HTERT RPE-1 (cell line): Measurements from ENCODE around the gene MYO1H.
"Not testable (repeated sequence)": the region's sequence is repeated elsewhere in the genome, so short reads cannot be mapped to it uniquely, and the experiment has no call there.

Experiments used
- in situ Hi-C: fragments of 300-500 bp; cut with MboI; formaldehyde crosslinking; loops from 4 replicates; pipeline ENCODE4 v1.14.3; 2020; ENCODE audit warnings: low sequenced_read_pairs

The MYO1H gene

DNA sequence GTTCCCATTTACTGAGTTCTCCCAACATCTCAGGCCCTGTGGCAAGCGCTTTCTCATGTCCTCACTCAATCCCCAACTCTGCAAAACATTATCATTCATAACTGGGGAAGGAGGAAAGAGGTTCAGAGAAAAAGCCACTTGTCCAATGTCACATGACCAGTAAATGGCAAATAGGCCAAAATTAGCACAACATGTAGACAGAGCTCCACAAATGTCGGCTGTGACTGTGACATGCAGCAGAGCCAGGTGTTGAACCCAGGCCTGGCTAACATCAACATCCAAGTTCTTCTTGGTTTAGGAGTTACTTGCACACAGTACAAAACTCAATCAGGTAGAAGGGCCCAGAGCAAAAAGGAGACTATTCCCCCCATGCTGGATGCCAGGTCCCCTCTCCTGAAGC, 118.6 kb downstream of the MYO1H start:
- in situ Hi-C loops = no loop called here

DNA sequence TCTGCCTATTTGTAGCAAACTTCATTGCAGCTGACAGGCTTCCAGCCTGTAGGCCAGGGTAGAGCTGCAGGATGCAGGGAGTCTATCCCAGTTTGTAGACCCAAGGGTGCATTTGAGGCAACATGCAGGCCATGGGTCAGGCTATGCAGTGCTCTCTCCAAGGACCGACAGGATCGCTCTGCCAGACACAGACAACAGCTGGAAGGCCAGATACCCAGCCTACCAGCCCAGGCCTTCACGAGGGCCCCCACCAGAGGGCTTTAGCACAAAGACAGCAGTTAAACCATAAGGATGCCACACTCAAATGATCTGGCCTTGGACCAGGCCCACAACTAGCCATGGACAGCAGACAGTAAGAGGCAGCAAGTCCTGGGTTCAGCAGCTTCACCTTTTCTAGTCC, 119.1 kb downstream of the MYO1H start:
- in situ Hi-C loops = no loop called here

- in situ Hi-C loops = no loop called here
These were observed 120.4 kb downstream of the MYO1H start for GRCh38 chr12:109467978-109468676.

- in situ Hi-C loops = no loop called here
These were observed 121.8 kb downstream of the MYO1H start for GRCh38 chr12:109469517-109469916.

DNA sequence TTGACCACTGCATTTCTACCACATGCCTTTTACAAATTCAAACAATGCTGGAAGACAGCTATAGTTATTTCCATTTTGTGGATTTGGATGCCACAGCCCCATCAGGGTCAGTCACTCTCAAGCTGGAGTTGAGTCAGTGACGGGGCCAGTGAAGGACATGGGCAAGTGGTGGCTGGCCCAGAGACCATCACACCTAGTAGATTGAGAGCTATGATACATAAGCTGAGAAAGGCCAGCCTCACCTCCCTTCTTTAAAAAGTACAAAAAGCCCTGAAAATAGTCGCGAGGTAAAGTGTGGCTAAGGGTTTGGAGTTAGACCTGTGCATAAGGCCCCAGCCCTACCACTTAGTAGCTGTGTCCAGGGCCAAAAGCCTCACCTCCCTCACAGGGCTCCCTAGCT, 125.3 kb downstream of the MYO1H start:
- in situ Hi-C loops = no loop called here

DNA sequence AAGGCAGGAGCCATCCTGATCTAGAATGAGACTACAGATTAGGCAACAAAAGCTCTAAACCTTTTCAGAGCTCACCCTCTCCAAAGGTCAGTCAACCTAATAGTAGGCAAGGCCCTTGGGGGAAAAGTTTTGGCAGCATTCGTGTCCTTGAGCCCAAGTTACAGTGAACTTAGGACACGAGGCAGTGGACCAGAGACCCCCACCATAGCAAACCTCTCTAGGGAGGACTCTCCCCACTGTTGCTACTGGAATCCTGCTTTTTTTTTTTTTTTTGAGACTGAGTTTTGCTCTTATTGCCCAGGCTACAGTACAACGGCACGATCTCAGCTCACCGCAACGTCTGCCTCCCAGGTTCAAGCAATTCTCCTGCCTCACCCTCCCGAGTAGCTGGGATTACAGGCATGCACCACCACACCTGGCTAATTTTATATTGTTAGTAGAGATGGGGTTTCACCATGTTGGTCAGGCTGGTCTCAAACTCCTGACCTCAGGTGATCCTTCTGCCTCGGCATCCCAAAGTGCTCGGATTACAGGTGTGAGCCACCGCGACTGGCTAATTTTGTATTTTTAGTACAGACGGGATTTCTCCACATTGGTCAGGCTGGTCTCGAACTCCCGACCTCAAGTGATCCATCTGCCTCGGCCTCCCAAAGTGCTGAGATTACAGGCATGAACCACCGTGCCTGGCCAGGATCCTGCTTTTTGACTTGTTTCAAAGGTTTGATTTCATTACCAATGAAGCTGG, 126.0 kb downstream of the MYO1H start:
- in situ Hi-C loops = not testable (repeated sequence)

- in situ Hi-C loops = no loop called here
These were observed 127.4 kb downstream of the MYO1H start for GRCh38 chr12:109475121-109475520.

- in situ Hi-C loops = no loop called here
These were observed 128.5 kb downstream of the MYO1H start for GRCh38 chr12:109475993-109476806.

GRCh38 chr12:109476807-109477184, 129.1 kb downstream of the MYO1H start:
- in situ Hi-C loops = no loop called here

DNA sequence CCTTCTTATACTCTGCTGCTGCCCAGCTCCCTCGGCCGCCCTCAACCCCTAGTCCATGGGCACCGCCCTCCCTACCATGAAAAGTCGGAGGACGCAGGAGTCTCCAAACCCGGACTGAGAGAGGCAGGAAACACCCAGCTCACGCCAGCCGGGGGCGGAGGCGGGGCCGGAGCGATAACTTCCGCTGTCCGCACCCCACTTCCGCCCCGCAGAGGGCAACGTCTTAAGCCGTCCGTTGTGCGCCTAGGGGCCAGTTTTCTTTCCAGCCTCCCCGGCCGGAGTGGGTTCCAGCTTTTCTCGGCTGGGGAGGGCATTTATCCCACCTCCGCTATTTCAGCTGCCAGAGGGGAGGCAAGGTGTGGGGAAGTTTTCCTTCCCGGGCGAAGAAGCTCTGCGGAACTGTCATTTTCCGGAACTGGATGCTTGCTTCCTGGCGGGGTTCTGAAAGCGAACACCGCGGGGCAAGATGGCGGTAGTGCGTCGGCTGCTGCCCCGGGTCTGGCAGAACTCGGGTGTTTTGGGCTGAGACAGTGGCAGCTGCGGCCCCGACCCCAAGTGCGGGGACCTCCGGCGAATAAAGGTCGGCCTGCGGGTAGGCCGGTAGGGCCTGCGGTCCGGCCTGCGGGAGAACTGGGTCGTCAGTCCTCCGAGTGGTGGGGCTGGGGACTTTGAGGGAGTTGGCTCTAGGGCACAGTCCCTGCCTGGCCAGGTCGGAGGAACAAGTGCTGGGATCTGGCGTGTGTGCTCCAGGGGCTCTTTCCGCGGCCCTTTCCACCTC, 129.7 kb downstream of the MYO1H start, which contains the start of the genes KCTD10 and UBE3B:
TSS of gene KCTD10 (minus strand) at position 116 of the 778 bp plus-strand sequence. CDS start at position 78, 38 bp downstream.
TSS of gene UBE3B (plus strand) at position 450 of the 778 bp plus-strand sequence. CDS start 5,918 bp downstream, outside the sequence.
- in situ Hi-C loops = no loop called here

GRCh38 chr12:109477963-109478315, 130.2 kb downstream of the MYO1H start:
- in situ Hi-C loops = no loop called here

DNA sequence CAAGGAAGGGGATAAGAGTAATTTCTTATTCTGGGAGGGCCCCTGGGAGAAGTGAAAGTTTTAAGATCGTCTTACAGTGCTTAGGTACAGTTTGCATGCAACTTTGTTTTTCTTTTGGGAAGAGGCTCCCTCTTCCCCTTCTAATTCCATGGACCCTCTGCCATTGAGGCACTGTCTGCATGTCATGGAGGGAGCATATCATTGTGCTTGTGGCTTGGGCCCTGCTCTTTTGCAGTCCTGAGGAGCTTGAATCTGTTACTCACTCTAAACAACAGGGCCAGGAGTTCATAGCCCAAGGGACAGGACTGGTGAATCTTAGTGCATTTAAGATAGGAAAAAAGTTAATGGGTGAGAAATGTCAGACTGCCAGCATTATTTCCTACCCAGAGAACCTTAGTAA, 132.1 kb downstream of the MYO1H start:
- in situ Hi-C loops = no loop called here

DNA sequence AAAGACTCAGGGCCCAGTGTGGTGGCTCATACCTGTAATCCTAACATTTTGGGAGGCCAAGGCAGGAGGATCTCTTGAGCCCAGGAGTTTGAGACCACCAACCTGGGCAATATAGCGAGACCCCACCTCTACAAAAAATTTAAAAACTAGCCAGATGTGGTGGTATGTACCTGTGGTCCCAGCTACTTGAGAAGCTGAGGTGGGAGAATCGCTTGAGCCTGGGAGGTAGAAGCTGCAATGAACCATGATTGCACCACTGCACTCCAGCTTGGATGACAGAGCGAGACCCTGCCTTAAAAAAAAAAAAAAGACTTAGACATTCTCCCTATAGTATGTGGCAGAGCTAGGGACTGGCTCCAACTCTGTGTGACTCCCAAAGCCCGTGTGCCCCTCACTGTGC, 132.7 kb downstream of the MYO1H start:
- in situ Hi-C loops = no loop called here

GRCh38 chr12:109481863-109482262, 134.2 kb downstream of the MYO1H start:
- in situ Hi-C loops = no loop called here

DNA sequence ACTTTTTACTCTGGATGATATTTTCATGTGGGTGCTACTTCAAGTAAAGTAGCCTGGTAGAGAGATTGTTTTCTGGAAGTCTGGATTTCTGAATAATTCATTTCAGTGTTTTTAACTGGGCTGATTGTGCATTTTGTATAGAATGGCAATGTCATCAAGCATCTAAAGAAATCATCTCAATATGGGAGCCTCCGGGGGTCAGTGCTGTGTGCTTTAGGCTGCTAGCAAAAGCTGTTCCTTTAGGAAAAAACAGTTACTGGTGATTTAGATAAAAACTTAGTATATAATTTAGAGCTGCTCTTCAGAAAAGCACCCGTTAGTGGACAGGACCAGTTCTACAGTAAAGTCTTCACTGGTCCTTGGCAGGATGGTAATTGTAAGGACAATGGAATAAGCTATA, 134.8 kb downstream of the MYO1H start:
- in situ Hi-C loops = no loop called here

DNA sequence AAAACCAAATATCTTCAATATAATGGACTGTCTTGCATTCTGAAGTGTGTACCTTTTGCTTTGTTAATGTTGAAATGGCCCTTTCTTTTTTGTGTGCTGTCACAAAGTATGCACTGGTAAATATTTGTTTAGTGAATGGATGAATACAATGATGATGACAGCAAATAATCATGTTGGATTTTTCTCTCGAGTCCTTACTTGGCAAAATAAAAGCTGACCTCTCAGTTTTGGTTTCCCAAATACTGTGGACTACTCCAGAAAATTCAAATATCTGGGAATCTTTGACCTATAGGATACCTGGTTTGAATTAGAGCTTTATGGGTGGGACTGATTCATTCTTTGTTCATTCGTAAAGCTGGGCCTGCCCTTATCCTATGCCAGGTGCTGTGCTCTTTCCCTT, 135.2 kb downstream of the MYO1H start:
- in situ Hi-C loops = no loop called here

- in situ Hi-C loops = no loop called here
These were observed 135.6 kb downstream of the MYO1H start for GRCh38 chr12:109483346-109483745.

DNA sequence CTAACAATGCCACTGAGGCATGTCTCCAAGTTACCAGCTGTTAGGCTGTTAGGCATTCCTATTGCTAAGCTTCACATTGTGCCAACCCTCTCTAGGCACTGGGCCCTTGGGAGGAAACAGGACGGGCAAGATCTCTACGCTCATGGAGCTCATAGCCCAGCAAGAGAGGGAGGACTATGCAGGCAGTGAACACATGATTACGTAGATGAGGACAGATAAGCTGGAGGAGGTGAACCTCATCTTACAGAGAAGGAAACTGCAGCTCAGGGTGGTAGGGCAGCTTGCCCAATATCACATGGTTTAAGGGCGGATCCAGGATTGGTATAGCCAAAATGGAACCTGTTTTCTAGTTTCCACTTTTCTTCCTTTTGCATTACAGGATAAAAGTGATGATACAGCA, 137.5 kb downstream of the MYO1H start:
- in situ Hi-C loops = no loop called here

DNA sequence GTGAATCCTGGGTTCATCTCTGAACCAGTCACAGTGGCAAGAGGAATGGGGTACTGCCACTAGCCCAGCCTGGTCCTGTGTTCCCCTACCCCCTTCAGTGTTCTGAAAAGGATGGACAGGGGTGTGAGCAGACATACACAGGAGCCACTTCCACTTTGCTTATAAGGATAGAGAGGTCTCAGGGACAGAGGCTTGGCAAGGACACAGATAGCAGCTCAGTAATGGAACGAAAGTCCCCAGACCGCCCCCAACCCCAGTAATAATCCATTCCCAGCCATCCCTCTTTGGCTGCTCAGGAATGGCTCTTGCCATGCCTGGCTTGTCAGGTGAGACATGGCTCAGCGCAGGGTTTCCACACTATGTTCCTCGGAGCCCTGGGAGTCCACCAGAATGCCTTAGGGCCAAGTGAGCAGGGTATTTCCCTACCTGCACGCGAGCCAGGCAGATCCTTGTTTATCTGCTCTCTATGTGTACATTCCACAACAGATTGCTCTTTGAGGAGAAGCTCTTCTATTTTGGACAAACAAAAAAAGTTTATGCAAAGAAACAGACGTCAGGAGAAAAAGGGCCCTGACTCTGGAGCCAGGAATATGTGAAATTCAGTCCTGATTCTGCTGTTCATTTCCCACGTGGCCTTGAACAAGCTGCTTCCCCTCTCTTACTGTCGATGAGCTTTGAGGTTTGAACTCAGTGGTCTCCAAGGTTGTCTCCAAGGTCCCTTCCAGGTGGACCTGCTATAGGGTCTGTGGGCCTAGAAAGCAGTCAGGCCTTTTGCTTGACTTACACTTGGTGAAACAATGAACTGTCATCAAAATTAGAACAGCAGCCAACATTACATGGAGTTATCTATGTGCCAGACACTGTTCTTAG, 139.7 kb downstream of the MYO1H start:
- in situ Hi-C loops = no loop called here
